ENCODE data around the gene SMLR1. TPM values are rescaled to one million over a fixed set of nuclear protein-coding genes. Genes with fewer than 3 reads are reported as not detected.

Gene SMLR1
- total and polyA plus RNA-seq, 4 donors = 20.8 to 65.2 (median 39.6) TPM

DNA sequence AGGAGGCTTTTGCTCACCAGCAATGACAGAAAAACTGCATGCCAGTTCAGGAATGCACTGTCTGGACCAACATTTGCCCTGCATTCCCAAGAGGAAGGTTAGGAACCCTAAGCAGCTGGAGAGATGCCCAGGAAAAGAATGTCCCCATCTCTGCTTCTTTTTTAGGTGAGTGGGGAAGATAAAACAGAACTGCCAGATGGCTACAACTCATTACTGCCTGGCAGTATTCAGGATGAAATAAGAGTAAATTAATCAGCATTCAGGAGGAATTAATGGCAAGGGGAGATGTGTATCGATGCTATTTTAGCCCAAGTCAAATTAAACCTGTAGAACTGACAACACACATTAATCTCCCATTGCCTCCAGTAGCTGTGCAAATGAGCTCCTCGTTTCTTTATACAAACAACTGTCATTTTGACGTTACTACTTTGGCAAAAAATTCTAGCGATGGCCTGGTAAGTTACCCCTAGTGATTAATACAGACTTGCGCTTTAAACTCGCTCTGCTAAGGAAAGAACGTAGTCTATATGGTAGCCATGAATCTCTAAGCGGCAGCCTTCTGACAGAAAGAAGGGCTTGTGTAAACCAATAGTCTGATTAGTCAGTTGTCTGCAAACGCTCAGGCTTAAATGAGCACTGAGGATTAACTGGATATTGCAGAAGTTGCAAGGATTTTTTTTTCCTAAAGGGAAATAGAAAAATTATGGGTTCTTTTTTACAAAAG lies 16.7 kb upstream of the SMLR1 start:
- DNase-seq (ENCODE audit: low spot score) = no peak
- WGBS = 76% methylated on average over 9 of the region's 9 CpGs
- TF ChIP-seq, protein P1, sequence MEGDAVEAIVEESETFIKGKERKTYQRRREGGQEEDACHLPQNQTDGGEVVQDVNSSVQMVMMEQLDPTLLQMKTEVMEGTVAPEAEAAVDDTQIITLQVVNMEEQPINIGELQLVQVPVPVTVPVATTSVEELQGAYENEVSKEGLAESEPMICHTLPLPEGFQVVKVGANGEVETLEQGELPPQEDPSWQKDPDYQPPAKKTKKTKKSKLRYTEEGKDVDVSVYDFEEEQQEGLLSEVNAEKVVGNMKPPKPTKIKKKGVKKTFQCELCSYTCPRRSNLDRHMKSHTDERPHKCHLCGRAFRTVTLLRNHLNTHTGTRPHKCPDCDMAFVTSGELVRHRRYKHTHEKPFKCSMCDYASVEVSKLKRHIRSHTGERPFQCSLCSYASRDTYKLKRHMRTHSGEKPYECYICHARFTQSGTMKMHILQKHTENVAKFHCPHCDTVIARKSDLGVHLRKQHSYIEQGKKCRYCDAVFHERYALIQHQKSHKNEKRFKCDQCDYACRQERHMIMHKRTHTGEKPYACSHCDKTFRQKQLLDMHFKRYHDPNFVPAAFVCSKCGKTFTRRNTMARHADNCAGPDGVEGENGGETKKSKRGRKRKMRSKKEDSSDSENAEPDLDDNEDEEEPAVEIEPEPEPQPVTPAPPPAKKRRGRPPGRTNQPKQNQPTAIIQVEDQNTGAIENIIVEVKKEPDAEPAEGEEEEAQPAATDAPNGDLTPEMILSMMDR (IDR thresholded peaks at IDR 0.05; ENCODE audit: low read depth, low read length, missing input control) = no peak
- TF ChIP-seq EGR1 (IDR thresholded peaks at IDR 0.05; ENCODE audit: low read depth in 2 of 2) (no peak), TAF1 (conservative IDR thresholded peaks at IDR 0.05) (no peak), GABPA (IDR thresholded peaks at IDR 0.05 in 1 of 2, conservative IDR thresholded peaks at IDR 0.05 in 1 of 2) (no peak), JUND (IDR thresholded peaks at IDR 0.05) (no peak), YY1 (IDR thresholded peaks at IDR 0.05) (no peak), NR2F2 (IDR thresholded peaks at IDR 0.05) (no peak), RXRA (IDR thresholded peaks at IDR 0.05) (no peak), FOXA2 (IDR thresholded peaks at IDR 0.05) (no peak), HNF4A (conservative IDR thresholded peaks at IDR 0.05) (no peak)
- TF ChIP-seq, protein P2, sequence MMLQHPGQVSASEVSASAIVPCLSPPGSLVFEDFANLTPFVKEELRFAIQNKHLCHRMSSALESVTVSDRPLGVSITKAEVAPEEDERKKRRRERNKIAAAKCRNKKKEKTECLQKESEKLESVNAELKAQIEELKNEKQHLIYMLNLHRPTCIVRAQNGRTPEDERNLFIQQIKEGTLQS (IDR thresholded peaks at IDR 0.05) = no peak
- TF ChIP-seq, protein P3, sequence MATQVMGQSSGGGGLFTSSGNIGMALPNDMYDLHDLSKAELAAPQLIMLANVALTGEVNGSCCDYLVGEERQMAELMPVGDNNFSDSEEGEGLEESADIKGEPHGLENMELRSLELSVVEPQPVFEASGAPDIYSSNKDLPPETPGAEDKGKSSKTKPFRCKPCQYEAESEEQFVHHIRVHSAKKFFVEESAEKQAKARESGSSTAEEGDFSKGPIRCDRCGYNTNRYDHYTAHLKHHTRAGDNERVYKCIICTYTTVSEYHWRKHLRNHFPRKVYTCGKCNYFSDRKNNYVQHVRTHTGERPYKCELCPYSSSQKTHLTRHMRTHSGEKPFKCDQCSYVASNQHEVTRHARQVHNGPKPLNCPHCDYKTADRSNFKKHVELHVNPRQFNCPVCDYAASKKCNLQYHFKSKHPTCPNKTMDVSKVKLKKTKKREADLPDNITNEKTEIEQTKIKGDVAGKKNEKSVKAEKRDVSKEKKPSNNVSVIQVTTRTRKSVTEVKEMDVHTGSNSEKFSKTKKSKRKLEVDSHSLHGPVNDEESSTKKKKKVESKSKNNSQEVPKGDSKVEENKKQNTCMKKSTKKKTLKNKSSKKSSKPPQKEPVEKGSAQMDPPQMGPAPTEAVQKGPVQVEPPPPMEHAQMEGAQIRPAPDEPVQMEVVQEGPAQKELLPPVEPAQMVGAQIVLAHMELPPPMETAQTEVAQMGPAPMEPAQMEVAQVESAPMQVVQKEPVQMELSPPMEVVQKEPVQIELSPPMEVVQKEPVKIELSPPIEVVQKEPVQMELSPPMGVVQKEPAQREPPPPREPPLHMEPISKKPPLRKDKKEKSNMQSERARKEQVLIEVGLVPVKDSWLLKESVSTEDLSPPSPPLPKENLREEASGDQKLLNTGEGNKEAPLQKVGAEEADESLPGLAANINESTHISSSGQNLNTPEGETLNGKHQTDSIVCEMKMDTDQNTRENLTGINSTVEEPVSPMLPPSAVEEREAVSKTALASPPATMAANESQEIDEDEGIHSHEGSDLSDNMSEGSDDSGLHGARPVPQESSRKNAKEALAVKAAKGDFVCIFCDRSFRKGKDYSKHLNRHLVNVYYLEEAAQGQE (IDR thresholded peaks at IDR 0.05) = no peak
- TF ChIP-seq, protein P4, sequence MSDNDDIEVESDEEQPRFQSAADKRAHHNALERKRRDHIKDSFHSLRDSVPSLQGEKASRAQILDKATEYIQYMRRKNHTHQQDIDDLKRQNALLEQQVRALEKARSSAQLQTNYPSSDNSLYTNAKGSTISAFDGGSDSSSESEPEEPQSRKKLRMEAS (IDR thresholded peaks at IDR 0.05) = no peak
- TF ChIP-seq, protein P5, sequence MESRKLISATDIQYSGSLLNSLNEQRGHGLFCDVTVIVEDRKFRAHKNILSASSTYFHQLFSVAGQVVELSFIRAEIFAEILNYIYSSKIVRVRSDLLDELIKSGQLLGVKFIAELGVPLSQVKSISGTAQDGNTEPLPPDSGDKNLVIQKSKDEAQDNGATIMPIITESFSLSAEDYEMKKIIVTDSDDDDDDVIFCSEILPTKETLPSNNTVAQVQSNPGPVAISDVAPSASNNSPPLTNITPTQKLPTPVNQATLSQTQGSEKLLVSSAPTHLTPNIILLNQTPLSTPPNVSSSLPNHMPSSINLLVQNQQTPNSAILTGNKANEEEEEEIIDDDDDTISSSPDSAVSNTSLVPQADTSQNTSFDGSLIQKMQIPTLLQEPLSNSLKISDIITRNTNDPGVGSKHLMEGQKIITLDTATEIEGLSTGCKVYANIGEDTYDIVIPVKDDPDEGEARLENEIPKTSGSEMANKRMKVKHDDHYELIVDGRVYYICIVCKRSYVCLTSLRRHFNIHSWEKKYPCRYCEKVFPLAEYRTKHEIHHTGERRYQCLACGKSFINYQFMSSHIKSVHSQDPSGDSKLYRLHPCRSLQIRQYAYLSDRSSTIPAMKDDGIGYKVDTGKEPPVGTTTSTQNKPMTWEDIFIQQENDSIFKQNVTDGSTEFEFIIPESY (IDR thresholded peaks at IDR 0.05) = no peak

DNA sequence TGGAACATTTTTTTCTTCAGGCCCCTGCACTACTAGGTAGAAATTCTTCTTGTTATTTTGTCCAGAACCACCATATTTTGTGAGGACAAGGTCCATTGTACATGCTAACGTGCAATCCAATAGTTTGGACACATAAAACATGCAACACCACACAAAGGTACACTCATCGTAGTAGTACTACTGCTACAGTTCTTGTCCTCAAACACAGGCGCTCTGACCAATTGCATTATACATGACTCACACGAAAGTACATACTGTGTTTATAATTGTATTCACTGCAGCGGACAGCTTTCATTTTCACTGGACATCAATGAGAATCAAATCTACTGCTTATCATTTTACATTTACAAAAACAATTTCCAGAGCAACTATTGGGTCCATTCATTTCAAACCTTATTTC lies 15.3 kb upstream of the SMLR1 start:
- Histone ChIP-seq H3K36me3 (ENCODE audit: control insufficient read depth in 4 of 4, insufficient read depth in 3 of 4, low read depth in 1 of 4, low read length in 3 of 4) (no peaks in the 10 kb centered on the region), H3K9ac (ENCODE audit: low read depth in 1 of 2, low read length in 2 of 2) (no peak overlapping the region), H3K4me3 (ENCODE audit: low read depth in 1 of 3, low read length in 3 of 3) (peak overlapping the region in 1 of 3 donors; percentile 23), H3K9me3 (ENCODE audit: control insufficient read depth in 4 of 4, low read length in 3 of 4) (no peaks in the 10 kb centered on the region), H3K4me1 (ENCODE audit: control insufficient read depth in 4 of 4, insufficient read depth in 4 of 4, low read length in 3 of 4) (peaks cover 0 to 19% (median 9%) of the 10 kb centered on the region in 4 donors), H3K27ac (ENCODE audit: low read depth in 1 of 2, low read length in 2 of 2) (no peak overlapping the region), H3K27me3 (ENCODE audit: control insufficient read depth in 4 of 4, insufficient read depth in 4 of 4, low read length in 3 of 4) (no peaks in the 10 kb centered on the region)
- TF ChIP-seq FOXA1 (IDR thresholded peaks at IDR 0.05) (no peak), TAF1 (conservative IDR thresholded peaks at IDR 0.05) (no peak), HNF4A (conservative IDR thresholded peaks at IDR 0.05) (peak; percentile 30 to 62), SP1 (IDR thresholded peaks at IDR 0.05) (peak; percentile 9), HNF4G (IDR thresholded peaks at IDR 0.05) (no peak)
- TF ChIP-seq, protein P5 (IDR thresholded peaks at IDR 0.05) = no peak
- TF ChIP-seq, protein P1 (IDR thresholded peaks at IDR 0.05; ENCODE audit: low read depth, low read length, missing input control) = no peak
- WGBS = 55% methylated on average over 5 of the region's 5 CpGs
- no peak for DNase-seq (ENCODE audit: low spot score)

More for the DNA sequence above, 16.7 kb upstream of the SMLR1 start:
- H3K4me1 ChIP-seq (ENCODE audit: control insufficient read depth in 4 of 4, insufficient read depth in 4 of 4, low read length in 3 of 4) = peaks cover 0 to 11% (median 3%) of the 10 kb centered on the region in 4 donors
- H3K36me3 ChIP-seq (ENCODE audit: control insufficient read depth in 4 of 4, insufficient read depth in 3 of 4, low read depth in 1 of 4, low read length in 3 of 4) = no peaks in the 10 kb centered on the region
- H3K9me3 ChIP-seq (ENCODE audit: control insufficient read depth in 4 of 4, low read length in 3 of 4) = no peaks in the 10 kb centered on the region
- H3K4me3 ChIP-seq (ENCODE audit: low read depth in 1 of 3, low read length in 3 of 3) = no peak overlapping the region
- no peak overlapping the region for H3K27ac ChIP-seq (ENCODE audit: low read depth in 1 of 2, low read length in 2 of 2)
- no peaks in the 10 kb centered on the region for H3K27me3 ChIP-seq (ENCODE audit: control insufficient read depth in 4 of 4, insufficient read depth in 4 of 4, low read length in 3 of 4)
- no peak overlapping the region for H3K9ac ChIP-seq (ENCODE audit: low read depth in 1 of 2, low read length in 2 of 2)

Measured in liver (tissue), 9 donors.